K562 treated with DMSO at 1 percent for 4 hours (cell line): ENCODE data around the gene CLPX. TPM values are rescaled to one million over a fixed set of nuclear protein-coding genes. Genes with fewer than 3 reads are reported as not detected.

ENCODE experiments used
- total RNA-seq: library from RNA; unstranded; fragments of 300-600 nt; gene quantifications from 2 replicates; pipeline ENCODE4 v1.2.3, GENCODE V29; 2022; ENCODE audit not compliant: insufficient read depth

The CLPX gene
- 26.2 and 32.6 TPM in 2 replicates for total RNA-seq

GRCh38 chr15:65184868-65185717 is at the start of gene CLPX:
CLPX (minus strand) TSS chr15:65185342; CDS start chr15:65185153, 189 bp downstream.

GRCh38 chr15:65210770-65211481 is 25.8 kb upstream of the CLPX start, which contains the start of gene CILP:
CILP (minus strand) TSS chr15:65211473; CDS start chr15:65209755, 1,718 bp downstream.

DNA sequence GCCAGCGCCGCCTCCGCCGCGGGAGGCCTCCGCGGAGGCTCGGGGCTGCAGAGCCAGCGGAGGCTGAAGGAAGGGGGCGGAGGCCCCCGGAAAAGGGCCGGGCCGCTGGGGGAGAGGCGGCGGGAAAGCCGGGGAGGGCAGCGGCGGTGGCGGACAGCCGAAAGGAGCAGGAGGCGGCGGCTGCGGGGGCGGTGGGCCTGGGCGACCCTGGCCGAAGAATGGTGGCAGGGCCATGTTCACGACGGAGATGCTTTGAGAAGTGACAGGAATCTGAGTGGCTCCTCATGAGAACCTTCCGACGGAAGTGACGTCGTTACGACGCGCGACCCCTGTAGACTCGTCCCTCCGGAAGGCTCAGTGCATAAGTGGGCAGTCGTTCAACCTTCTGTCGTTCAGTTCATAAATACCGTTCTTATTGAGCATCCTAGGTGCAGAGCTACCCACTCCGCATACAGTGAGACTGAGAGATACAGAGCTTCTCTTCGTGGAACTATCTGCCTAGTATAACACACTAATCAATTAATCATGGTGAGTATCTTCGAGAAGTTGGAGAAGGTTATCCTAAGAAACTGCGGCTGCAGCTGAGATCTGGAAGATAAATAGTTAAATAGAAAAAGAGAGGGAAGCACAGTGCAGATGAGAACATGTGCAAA is 51.5 kb downstream of the CLPX start, which contains the start of gene PDCD7:
Gene PDCD7, minus strand, starts transcription at position 261 of the 653 bp plus-strand sequence. Its CDS starts 27 bp downstream, at position 234.

DNA sequence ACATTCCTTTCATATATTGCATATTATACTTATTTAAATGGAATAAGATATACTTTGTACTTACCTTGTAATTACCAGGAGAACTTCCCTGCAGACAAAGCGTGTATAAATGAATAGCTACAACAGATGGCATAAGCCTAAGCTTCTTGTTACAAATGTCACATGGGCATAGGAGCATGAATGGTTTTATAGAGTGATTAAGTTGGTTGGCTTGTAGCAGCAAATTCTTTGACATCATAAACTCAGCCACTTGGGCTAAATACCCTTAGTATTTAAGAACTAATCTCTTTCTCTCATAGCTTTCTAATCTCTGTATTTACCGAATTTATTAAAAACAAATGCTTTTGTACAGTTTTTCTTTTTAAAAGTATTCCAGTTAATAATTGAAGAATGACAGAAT is 70.1 kb downstream of the CLPX start, which contains the start of gene UBAP1L:
Gene UBAP1L, minus strand, starts transcription at position 115 of the 400 bp plus-strand sequence. CDS start 8,985 bp downstream, outside the sequence.

Other genes starting within 250 kb of the CLPX start
- gene SPG21, start 195.4 kb downstream of the CLPX start, total RNA-seq: 48.1 and 55.1 TPM in 2 replicates
- 8.4 and 8.5 TPM in 2 replicates for gene MTFMT, start 155.7 kb downstream of the CLPX start, total RNA-seq
- not detected in 2 replicates for gene SLC51B, start 140.0 kb downstream of the CLPX start, total RNA-seq
- not detected in 2 replicates for gene RASL12, start 117.4 kb downstream of the CLPX start, total RNA-seq
- not detected in 2 replicates for gene KBTBD13, start 108.6 kb downstream of the CLPX start, total RNA-seq
- 1.8 and 2.2 TPM in 2 replicates for gene UBAP1L, start 70.1 kb downstream of the CLPX start, total RNA-seq
- 25.5 and 30.9 TPM in 2 replicates for gene PDCD7, start 51.5 kb downstream of the CLPX start, total RNA-seq
- gene CILP, start 26.1 kb upstream of the CLPX start, total RNA-seq: not detected in 2 replicates
- 12.1 and 14.5 TPM in 2 replicates for gene PARP16, start 101.5 kb upstream of the CLPX start, total RNA-seq
- not detected in 2 replicates for gene RNU5A-1, start 110.7 kb upstream of the CLPX start, total RNA-seq
- gene RNU5B-1, start 119.3 kb upstream of the CLPX start, total RNA-seq: not detected in 2 replicates
- not detected in 2 replicates for gene IGDCC3, start 192.7 kb upstream of the CLPX start, total RNA-seq
- not detected in 2 replicates for gene IGDCC4, start 237.6 kb upstream of the CLPX start, total RNA-seq